HepG2 (cell line): ENCODE data around the gene RNASE12. TPM values are rescaled to one million over a fixed set of nuclear protein-coding genes. Genes with fewer than 3 reads are reported as not detected.

Experiments used
- EHMT2 ChIP-seq: fragments of 200-600 bp; sonication (generic); IDR thresholded peaks from 2 replicates; pipeline ENCODE4 v1.7.0; 2017; ENCODE audit warnings: antibody characterized with exemption, low read depth, low read length, borderline replicate concordance
- GRHL1 ChIP-seq: sonication (generic); formaldehyde crosslinking; conservative IDR thresholded peaks from 2 replicates; pipeline ENCODE4 v1.8.0; 2022; ENCODE audit warnings: missing genetic modification reagents
- HDAC6 ChIP-seq: fragments of 200-600 bp; sonication (generic); IDR thresholded peaks from 2 replicates; pipeline ENCODE4 v1.7.0; 2017; ENCODE audit warnings: mild to moderate bottlenecking, antibody characterized with exemption, low read length, low read depth
- MAZ ChIP-seq, 2 experiments: sonication (generic) in 1 of 2; formaldehyde crosslinking in 1 of 2; IDR thresholded peaks; 2 replicates each; pipeline versions ENCODE4 v1.5.0 to v1.6.1; 2012 to 2020; ENCODE audit warnings: low read depth in 2 of 2, mild to moderate bottlenecking in 2 of 2, borderline replicate concordance in 1 of 2, improper control_type of control experiment in 1 of 2, low read length in 1 of 2, missing genetic modification reagents in 1 of 2, moderate library complexity in 1 of 2
- NFKB2 ChIP-seq: sonication (generic); formaldehyde crosslinking; IDR thresholded peaks from 2 replicates; pipeline ENCODE4 v1.4.0; 2020; ENCODE audit warnings: missing genetic modification reagents, borderline replicate concordance
- PLSCR1 ChIP-seq: sonication (generic); formaldehyde crosslinking; IDR thresholded peaks from 2 replicates; pipeline ENCODE4 v1.5.0; 2020; ENCODE audit warnings: missing genetic modification reagents, mild to moderate bottlenecking, borderline replicate concordance
- TCF12 ChIP-seq, 2 experiments: fragments of 450-650 bp in 1 of 2; sonication (generic) in 1 of 2; formaldehyde crosslinking in 1 of 2; IDR thresholded peaks; 2 replicates each; pipeline versions ENCODE4 v1.6.1 to v1.8.0; 2017 to 2022; ENCODE audit warnings: antibody characterized with exemption in 1 of 2, mild to moderate bottlenecking in 1 of 2, missing genetic modification reagents in 1 of 2, moderate library complexity in 1 of 2
- ZBTB4 ChIP-seq: sonication (generic); formaldehyde crosslinking; IDR thresholded peaks from 2 replicates; pipeline ENCODE4 v1.4.0; 2020; ENCODE audit warnings: missing genetic modification reagents, mild to moderate bottlenecking, borderline replicate concordance
- ZBTB42 ChIP-seq: sonication (generic); formaldehyde crosslinking; IDR thresholded peaks from 2 replicates; pipeline ENCODE4 v1.5.0; 2020; ENCODE audit warnings: mild to moderate bottlenecking, missing genetic modification reagents
- ZC3H4 ChIP-seq: sonication (generic); formaldehyde crosslinking; IDR thresholded peaks from 2 replicates; pipeline ENCODE4 v1.4.0; 2020; ENCODE audit warnings: missing genetic modification reagents, borderline replicate concordance
- ZNF142 ChIP-seq: sonication (generic); formaldehyde crosslinking; IDR thresholded peaks from 2 replicates; pipeline ENCODE4 v1.4.0; 2020; ENCODE audit warnings: missing genetic modification reagents
- ZNF205 ChIP-seq: IDR thresholded peaks from 2 replicates; pipeline ENCODE4 v1.6.1; 2018; ENCODE audit warnings: missing biosample characterization, missing genetic modification reagents
- ZNF3 ChIP-seq: IDR thresholded peaks from 2 replicates; pipeline ENCODE4 v1.7.0; 2017; ENCODE audit warnings: inconsistent platforms
- ZNF777 ChIP-seq: sonication (generic); formaldehyde crosslinking; IDR thresholded peaks from 2 replicates; pipeline ENCODE4 v1.4.0; 2020; ENCODE audit warnings: missing genetic modification reagents
- ZNF891 ChIP-seq: sonication (generic); formaldehyde crosslinking; IDR thresholded peaks from 2 replicates; pipeline ENCODE4 v1.5.0; 2020; ENCODE audit warnings: mild to moderate bottlenecking, missing genetic modification reagents
- ZSCAN30 ChIP-seq: sonication (generic); formaldehyde crosslinking; IDR thresholded peaks from 2 replicates; pipeline ENCODE4 v1.5.0; 2020; ENCODE audit warnings: mild to moderate bottlenecking, missing genetic modification reagents
- polyA plus RNA-seq, 8 experiments: library from polyadenylated mRNA; depleted of rRNA in 3 of 8; stranded (reverse) in 7 of 8; unstranded in 1 of 8; fragments of >200 nt; fragmentation: Illumina TruSeq in 4 of 8; extraction: Trizol in 4 of 8; gene quantifications; 2 replicates each; pipeline versions ENCODE4 v1.2.1 to v1.2.3, GENCODE V29; 2011 to 2016; ENCODE audit warnings: low read depth in 4 of 8, missing spikeins in 1 of 8, mixed read lengths in 1 of 8; ENCODE audit not compliant: insufficient read depth in 1 of 8
- total RNA-seq, 5 experiments: library from RNA; depleted of rRNA; stranded (reverse); fragments of >200 nt; fragmentation: Illumina TruSeq; extraction: Trizol; gene quantifications; 2 replicates each; pipeline ENCODE4 v1.2.3, GENCODE V29; 2016; ENCODE audit warnings: low read depth in 1 of 5

RNASE12 gene
- total and polyA plus RNA-seq, 2 of the 13 experiments (the other 11 are each of a cell fraction or from before 2014, with no cell fraction given), result not detected

GRCh38 chr14:20610002-20610765 is 19.0 kb upstream of the RNASE12 start (continued):
- no peak; the same call in 1 of the 2 replicates for TF ChIP-seq ZNF777
- TF ChIP-seq ZNF891, result no peak
- no peak for TF ChIP-seq GRHL1
- TF ChIP-seq TCF12 (IDR thresholded peaks at IDR 0.05), result no peak
- no peak for TF ChIP-seq TCF12 (CRISPR knock-in tag; IDR thresholded peaks at IDR 0.05)
- no peak for TF ChIP-seq PLSCR1 (CRISPR knock-in tag)
- no peak; the same call in 1 of the 2 replicates for TF ChIP-seq ZNF3 (CRISPR knock-in tag)
- no peak for TF ChIP-seq ZBTB4 (CRISPR knock-in tag)
- 0 out of 2 replicates have a peak, but pooled peaks have one; percentile 18 for TF ChIP-seq ZNF142 (CRISPR knock-in tag)
- no peak for TF ChIP-seq HDAC6
- TF ChIP-seq ZNF205 (CRISPR knock-in tag), result peak; percentile 77
- TF ChIP-seq MAZ (IDR thresholded peaks at IDR 0.05; ENCODE audit: borderline replicate concordance, low read depth, low read length), result no peak
- TF ChIP-seq MAZ (CRISPR knock-in tag; IDR thresholded peaks at IDR 0.05; ENCODE audit: low read depth), result peak; percentile 55
- no peak for TF ChIP-seq ZSCAN30 (CRISPR knock-in tag)
- TF ChIP-seq NFKB2, result peak; percentile 67; the same call in 1 of the 2 replicates
- TF ChIP-seq ZBTB42, result no peak
- no peak for TF ChIP-seq ZC3H4 (CRISPR knock-in tag)
- no peak for TF ChIP-seq EHMT2
